Neural cell (in vitro differentiated cells): ENCODE measurements around the gene RIMS1.

Experiments
- CTCF ChIP-seq: fragments of 450-650 bp; IDR thresholded peaks from 2 replicates; pipeline ENCODE4 v1.5.1; 2014; ENCODE audit warnings: antibody characterized with exemption, mild to moderate bottlenecking, moderate library complexity; ENCODE audit not compliant: poor library complexity, severe bottlenecking
- EP300 ChIP-seq: fragments of 450-650 bp; conservative IDR thresholded peaks from 2 replicates; pipeline ENCODE4 v1.6.1; 2014; ENCODE audit warnings: antibody characterized with exemption, mild to moderate bottlenecking, moderate library complexity; ENCODE audit not compliant: poor library complexity, severe bottlenecking
- REST ChIP-seq: IDR thresholded peaks from 2 replicates; pipeline ENCODE4 v1.6.1; 2012; ENCODE audit warnings: borderline replicate concordance

- no peak for TF ChIP-seq CTCF
- no peak for TF ChIP-seq REST
- no peak for TF ChIP-seq EP300
Measured at GRCh38 chr6:71908162-71908765, 21.9 kb downstream of the RIMS1 start.
